ENCODE measurements around the gene ATL1.

ATL1 gene

DNA sequence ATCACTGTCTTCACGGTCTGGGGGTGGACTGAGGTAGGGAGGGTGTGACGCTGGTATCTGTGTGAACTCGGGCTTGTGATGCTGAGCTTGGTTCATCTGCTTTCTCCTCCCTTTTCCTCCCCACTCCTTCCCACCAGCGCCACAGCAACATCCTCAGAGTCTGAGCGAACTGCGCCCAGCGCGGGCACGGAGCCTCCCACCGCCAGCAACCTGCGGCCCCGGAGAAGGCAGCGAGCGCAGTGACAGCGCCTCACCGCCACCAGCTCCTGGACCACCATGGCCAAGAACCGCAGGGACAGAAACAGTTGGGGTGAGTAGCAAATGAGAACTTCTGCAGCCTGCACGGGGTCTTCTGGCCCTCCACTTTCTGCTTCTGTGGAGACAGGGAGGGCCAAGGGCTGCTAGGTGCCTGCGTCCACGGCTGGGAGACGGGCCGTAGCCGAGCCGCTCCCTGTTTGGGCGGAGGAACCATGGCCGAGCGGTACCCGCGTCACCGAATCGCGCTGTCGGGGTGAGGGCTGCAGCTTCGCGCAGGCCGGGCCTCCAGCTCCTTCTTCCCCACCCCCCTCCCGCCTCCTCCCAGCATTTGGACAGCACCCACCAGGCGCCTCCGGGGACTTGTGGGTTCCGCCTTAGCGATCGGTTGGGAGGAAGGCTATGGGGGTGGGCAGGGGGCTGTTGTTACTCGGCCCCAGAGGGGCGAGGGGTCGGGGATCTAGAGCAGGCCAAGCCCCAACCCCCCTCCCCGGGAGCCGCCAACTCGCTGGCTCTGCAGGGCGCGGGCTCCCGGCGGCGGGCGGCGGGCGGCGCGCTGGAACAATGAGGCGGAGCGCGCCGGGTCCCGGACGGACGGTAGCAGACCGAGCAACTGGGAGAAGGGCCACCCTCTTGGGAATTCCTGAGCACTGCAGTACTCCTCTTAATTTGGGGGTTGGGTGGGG, at the start of gene ATL1:
Gene ATL1 (plus strand): TSS at position 156 of the 941 bp plus-strand sequence. CDS start 121 bp downstream, at position 277.
- DNase-seq: peak; percentile 2

DNA sequence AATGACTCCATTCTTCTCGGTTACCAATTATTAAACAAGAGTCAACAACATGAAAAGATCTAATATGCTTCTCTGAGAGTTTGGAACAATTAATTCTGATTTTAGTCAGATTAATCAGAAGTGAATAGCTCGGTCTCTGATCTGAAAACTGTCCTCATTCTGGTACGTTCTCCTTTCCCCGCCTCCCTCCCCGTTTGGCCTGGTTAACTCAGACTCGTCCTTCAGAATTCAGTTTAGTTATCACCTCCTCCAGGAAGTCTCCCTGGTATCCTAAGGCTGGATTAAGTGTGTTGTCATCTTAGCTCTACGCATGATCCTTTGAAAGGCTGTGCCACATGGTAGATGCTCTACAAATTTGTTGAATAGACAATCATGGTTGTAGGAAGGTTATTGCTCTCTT, 49.8 kb upstream of the ATL1 start:
- no peak for DNase-seq

DNA sequence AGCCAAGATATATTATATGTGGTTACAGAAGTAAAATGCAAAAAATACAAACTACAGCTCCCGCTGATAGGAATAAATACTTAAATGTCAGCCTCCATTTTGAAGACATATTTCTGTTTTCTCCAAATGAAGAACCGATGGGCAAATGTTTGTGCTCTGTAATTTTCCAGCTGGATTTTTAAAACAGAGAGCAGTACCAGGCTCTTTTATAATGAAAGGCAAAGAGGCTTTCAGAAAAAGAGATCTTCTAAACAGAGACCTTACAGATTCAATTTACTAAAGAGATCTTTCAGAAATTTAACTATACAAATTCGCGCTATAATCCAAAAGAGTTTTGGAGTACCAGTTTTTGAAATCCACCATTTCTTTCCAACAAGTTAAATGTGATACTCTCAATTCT, 47.5 kb upstream of the ATL1 start:
- no peak for DNase-seq

DNA sequence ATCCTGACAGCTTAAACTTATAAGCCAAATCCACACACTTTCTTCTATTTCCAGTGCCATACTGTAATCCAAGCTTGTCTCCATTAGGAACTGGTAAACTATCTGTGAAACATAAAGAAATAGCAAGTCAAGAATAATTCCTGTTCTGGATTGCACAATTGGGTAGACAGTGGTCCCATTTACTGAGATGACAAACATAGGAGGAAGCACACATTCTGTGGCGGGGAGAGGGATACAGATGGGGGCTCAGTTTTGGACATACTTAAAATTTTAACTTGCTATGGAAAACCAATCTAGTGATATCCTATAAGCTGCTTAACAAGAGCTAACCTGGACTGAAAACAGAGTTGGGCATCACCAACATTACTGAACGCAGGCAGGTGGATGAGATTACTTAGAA, 43.9 kb upstream of the ATL1 start:
- DNase-seq: no peak

DNA sequence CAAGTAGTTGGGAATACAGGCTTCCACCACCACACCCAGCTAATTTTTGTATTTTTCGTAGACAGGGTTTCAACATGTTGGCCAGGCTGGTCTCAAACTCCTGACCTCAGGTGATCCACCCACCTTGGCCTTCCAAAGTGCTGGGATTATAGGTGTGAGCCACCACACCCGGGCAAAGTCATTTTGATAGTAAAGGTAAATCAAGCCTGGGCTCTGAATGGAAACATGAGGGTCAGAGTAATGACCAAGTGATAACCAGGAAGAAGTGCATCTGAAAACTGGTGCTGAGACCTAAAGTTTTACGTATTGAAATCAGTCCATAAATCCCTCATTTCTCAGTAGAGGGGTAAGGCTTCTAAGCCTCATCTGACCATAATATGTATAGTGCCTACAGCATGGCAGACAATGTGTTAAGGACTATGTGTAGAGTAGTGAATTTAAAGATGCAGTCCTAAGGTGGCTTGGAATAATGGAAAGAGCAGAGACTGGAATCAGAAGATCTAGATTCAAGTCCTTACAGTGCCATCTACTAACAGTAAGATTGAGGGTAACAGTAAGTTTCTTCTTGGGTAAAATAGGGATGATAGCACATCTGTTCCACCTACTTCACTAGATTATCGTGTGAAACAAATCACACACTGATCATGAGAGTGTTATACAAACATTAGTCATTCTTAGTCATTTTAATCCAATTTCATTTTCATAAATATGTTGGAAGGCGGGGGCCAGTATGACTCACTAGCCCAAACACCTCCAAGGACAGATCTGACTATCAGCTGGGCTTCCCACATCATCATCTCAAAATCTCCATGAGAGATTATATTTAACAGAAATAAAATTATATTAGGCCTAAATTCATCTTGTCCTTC, 38.8 kb upstream of the ATL1 start:
- peak; percentile 31 for DNase-seq

DNA sequence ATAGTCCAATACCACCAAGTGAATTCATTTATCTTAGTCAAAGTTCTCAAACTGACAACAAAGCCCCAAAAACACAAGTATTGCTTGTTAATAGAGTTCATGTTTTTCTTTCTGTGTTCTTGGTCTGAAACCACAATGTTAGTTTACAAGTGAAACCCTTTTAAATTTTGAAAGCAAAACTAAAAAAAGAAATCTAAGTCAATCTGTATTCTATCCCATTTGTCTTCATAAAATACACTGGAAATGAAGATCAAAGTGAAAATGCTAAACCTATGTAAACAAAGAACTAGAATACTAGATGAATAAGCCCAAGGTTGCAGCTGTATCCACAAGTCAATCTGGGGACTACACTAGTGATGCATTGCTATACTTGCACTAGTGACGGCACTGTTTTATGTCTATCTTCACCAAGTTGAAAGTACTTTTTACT, 38.0 kb upstream of the ATL1 start:
- DNase-seq: no peak

DNA sequence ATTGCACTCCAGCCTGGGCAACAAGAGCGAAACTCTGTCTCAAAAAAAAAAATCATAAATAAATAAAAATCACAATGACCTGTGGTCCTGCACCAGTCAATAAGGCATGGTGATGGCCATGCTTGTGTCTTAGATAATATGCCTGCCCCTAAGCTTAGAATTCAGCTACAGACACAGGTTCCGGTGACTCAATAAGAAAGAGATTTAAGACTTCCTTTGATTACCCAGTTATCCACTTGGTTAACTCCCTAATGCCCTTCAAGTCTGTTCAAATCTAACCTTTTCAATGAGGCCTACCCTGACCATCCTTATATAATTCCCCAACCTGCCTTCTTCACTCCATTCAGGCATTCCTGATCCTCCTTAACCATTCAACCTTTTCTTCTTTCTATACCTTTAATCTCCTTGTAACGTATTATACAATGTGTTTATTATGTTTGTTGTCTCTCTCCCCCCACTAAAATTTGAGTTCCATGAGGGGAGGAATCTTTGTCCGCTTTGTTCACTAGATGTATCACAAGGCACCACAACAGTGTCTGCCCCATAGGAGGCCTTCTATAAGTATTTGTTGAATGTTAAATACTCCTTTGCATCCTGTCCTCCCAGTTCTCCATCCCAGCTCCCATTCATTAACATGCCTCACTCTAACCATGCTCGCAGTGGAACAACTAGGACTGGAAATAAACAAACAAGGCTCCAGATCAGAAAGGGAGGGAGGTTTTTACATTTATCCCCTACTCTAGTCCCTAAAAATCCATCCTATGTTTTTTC, 36.5 kb upstream of the ATL1 start:
- no peak for DNase-seq

DNA sequence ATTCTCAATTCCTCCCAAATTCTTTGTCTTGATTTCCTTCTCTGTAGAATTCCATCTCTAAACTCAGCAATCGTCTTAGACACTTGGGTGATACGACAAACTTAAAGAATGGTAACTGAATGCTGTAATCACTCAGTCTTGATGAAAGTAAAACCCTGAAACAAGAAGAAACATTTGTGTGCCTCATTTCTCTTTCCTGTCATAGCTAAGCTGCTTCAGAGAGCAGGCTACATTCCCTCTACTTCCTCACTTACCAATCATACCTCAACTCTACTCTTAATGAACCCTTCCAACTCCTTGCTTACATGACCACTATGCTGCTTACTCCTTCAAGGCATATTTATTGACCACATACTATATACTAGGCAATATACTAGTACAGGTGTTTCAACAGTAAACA, 35.9 kb upstream of the ATL1 start:
- no peak for DNase-seq

DNA sequence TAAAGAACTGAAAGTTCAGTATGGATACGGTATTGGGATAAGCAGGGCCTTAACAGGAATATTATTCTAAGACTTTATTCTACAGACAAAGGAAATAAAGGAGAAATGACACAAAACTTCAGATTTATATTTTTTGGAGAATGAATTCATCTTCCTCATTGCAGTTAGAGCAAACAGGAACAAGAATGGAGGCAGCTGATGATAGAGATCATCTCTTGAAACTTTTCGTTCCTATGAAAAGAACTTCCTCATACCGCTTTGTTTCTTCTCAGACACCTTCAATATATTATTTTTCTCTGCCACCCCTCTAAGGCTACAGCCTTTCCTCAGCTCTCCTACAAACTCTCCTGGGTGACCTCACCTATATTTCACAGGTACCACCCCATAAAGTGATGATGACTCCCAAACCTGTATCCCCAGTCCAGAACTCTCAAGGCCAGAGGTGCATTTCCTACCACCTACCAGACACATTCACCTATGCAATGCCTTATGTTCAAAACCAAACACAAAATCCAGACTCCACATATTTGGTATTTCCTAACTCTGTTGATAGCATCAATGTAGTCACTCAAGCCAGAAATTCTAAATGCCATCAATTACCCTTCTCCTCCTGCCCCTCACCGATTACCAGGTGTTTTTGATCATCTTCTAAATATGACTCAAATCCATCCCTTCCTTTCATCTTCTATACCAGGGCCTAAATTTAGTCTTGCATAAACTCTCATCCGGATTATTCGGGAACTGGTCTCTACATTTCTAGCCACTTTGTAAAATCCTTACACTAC, 35.0 kb upstream of the ATL1 start:
- no peak for DNase-seq

DNA sequence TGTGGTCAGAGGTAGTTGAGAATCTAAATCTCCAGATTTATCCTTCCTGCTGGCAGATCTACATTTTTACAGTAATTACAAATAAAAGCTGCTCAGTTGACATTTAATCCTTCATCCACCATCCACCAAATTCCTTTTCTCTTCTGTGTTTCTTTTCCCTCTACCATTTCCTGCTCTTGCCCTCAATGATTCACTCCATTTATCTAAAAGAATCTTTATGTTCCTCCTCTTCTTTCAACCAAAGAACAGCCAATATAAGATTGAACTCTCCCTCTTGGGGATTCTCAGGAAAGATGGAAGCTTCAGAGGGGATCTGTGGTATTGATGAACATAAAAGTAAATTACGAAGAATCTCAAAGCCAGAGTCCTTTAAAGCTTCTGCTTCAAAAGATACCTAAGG, 31.9 kb upstream of the ATL1 start:
- DNase-seq: no peak

DNA sequence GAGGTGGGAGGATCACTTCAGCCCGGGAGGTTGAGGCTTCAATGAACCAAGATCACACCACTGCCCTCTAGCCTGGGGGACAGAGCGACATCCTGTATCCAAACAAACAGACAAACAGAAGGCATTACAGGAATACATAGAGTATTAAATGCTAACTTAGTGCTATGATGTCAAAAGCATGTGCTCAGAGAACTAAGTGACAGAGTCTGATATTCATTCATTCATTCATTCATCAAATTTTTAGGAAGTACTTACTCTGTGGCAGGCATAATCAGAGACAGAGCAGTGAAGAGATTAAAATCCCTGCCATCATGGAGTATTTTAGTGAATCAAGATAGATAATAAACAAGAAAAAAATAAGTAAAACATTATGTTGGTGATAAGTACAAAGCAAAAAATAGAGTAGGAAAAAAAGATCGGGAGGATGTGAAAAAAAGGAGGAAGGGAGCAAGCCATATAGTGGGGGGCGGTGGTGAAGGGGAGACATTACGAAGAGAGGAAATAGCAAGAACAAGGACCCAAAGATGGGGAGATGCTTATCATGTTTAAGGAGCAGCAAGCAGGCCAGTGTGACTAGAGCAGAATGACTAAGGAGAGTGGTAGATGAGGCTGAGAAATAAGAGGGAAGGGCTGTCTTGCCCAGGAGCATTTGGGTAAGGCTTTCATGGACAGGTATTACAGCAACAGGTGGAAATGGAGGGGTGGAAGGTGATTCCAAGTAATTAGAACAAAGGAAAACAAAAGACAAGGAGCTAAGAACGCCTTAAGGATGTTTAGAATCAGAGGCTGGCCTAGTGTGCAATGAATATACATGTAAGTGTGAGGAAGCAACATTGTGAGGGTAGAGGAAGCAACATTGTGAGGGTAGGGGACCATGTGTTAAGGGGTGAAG, 30.4 kb upstream of the ATL1 start:
- no peak for DNase-seq

DNA sequence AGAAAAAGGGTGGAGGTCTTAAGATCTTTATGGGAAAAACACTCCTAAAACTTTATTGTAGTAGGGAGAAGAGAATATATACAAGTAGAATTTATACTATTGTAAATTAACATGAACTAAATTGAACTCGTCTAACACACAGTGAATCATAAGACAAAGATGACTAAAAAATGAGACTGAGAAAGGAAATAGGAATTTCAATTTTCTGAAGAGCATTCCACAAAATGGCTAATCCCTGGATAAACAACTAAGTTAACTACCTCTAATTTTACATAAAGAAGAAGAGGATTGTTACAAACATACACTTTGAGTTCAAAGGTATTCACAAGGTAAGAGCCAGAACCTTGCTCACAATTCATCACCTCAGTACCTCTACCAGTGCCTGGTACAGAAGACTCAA, 29.6 kb upstream of the ATL1 start:
- no peak for DNase-seq

DNA sequence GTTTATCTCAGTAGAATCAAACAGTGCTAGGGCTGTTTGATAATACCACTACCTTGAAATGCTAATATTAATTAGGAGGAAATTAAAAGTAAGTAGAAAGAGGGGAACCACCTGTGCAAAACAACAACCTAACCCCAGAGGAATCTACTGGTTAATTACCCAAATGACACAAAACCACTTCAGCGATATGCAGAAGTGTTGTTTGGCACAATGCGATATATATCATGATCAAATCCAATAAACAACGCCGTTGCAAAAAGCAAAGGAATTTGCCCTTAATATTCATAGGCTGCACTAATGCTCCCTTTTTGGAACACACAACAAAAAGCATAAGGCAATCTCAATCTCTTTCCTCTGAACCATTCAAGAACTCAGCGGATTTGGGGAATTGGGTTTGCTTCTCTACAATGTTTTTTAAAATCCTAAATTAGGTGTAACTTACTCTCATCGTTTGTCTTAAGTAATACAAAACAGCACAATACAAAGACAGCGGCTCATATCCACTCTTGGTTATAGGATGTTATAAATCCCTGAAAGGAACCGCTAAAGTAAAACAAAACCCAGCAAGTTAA, 29.1 kb upstream of the ATL1 start:
- no peak for DNase-seq

DNA sequence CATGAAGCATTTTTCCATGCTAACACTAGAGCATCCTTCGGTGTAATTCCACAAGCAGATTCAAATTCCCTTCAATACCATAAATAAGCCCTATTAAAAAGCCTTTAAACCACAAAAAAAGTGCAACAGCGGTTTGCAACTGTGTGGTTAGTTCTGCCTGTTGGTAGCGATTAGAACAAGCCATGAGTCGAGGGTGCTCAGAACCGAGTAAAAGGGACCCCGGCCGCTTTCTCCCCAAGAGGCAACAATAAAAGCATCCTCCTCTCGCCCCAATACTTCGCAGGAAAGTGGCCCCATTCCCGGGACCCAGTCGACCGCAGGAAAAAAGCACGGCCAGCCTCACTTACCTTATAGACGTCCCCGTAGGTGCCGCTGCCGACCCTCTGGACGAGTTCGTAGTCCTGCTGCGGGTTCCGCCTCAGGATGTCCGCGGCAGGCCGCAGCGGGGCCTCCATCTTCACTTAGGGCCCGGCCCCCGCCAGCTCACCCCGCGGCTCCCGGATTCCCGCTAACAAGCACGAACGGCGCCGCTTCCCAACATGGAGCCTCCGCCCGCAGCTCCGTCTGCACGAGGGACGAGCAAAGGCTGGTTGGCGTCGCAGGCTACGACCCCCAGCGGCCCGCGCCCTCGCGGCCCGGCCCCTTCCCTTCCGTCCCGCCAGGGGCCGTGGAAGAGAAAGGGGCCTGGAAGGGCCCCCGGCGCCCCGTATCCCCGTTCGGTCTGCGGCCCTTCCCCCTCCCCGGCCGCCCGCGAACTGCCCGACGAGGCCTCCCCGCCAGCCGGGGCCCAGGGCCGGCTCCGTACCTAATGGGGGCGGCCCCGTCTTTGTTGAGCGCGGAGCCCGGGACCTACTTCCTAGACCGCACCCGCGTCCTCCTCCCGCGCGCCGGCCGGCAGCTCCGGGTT, 28.1 kb upstream of the ATL1 start:
- peak; percentile 7 for DNase-seq

DNA sequence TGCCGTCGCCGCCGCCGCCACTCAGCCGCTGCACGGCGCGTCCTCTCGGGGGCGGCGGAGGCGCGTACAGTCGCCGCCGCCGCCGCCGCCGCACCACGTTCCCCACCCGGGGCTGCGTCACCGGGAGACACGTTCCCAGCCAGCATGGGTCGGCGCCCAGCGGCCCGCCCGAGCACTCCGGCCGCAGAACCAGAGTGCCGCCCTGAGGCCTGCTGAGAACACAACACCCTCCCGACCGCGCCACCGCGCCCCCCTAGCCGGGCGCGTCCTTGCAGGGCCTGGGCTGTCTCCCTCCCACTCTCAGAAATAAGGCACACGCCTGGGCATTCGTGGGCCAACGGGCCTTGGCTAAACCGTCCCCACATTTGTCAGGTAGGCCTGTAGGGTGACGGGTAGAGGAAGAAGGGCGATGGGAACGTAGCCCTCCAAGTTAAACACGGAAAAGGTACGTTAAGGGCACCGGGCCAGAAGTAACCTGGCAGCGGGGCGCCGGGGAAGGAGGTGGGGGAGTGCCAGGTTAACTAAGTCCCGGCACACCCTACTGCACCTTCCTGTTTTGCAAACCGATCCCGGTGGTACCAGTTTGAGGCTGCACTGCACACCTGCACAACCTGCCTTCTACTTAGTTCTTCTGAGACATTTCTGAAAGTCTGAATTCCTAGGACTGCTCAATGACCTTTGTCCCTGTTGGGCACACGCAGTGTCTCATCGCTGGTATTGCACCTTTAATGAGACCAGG, 27.3 kb upstream of the ATL1 start, which contains the start of gene MAP4K5:
Gene MAP4K5 (minus strand): TSS at position 68 of the 739 bp plus-strand sequence. CDS start 520 bp downstream, outside the sequence.
- peak; percentile 81 for DNase-seq

DNA sequence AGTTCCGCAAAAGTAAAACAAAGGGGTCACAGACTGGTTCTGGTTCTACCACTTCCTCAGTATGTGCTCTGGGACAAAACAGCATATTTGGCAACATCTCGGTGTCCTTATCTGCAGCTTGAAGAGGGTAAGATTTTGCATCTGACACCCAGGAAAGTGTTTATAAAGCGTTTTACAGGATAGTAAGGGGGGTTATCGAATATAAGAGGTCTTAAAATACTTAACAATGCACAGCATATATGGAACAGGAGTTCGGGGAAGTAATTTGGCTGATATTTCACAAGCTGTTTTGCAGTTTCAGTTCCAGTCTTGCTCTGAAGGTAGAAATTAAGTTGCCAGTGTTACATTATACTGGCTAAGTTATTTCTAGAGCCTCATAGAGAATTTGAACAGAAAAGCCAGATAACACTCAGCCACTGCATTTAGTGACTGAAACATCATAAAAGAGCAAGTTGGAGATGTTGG, 26.7 kb upstream of the ATL1 start:
- DNase-seq: no peak

DNA sequence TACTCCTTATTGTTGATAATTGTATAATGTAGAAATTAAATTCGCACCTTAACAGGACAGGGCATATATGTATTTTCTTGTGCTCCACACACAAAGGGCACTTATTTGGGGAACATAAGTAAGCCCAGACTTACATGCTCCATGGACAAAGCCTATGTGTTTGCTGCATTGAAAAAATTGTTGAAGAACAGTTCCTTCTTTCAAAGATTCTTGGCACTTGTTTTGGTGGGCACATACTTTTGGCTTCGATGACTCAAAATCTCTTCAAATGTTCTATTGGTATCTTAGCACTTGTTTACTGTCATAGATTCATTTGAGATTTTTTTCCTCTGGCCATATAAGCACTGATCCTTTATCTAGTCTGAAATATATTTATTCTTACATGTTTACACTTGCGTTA, 26.1 kb upstream of the ATL1 start:
- no peak for DNase-seq

DNA sequence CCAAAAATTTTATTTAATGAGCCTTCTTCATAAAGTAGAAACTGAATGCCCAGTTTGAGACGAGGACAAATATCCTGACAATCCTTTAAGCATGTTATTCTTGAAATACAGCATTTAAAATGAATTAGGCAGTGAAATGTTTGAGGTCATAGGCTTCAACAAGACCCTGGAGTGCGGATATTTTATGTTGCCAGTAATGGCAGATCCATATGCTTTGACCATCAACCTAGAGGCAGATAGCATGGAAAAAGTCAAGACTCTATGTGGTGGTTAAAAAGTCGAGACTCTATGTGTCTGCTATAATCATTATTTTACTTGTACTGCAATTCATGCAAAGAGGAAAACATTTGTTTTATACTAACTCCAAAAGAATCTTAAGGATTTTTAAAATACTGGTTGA, 25.5 kb upstream of the ATL1 start:
- no peak for DNase-seq

DNA sequence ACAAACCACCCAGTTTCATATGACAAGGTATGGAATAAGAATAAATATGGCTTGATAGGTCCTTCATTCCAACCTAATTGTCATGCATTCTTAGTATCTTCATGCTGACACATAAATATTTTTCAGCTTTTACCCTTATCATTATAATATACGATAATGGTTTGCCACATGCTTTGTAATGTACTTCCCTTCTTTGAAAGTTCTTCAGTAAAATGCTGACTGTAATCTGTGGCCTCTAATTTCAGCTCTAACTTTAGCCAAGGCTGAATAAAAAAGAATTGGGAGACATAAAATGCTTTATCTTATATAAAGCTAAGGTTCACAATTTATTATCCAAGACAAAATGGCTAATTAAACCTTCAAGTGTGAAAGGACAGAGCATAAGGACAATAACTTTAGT, 24.9 kb upstream of the ATL1 start:
- DNase-seq: no peak

Measured in activated T-cell treated with anti-CD3 and anti-CD28 coated beads for 4 hours (primary cell).